ENCODE data around the gene NAB1. TPM values are rescaled to one million over a fixed set of nuclear protein-coding genes. Genes with fewer than 3 reads are reported as not detected.

NAB1 gene
- 60.2 and 130 TPM in 2 replicates for total RNA-seq

GRCh38 chr2:190649035-190649797 lies at the start of gene NAB1:
NAB1 (plus strand) TSS chr2:190649083; CDS start chr2:190659177, 10,094 bp downstream.

Other genes starting within 250 kb of the NAB1 start
- 10.7 and 21.4 TPM in 2 replicates for gene MFSD6, start 240.7 kb upstream of the NAB1 start, total RNA-seq
- gene NEMP2, start 114.4 kb upstream of the NAB1 start, total RNA-seq = 6.7 and 9.3 TPM in 2 replicates
- gene GLS, start 231.7 kb downstream of the NAB1 start, total RNA-seq = 184 and 403 TPM in 2 replicates

All from regular cardiac myocyte (primary cell).